Measurements from ENCODE around the gene VCAN. TPM values are rescaled to one million over a fixed set of nuclear protein-coding genes. Genes with fewer than 3 reads are reported as not detected.
A peak's percentile ranks its signal among the peaks of the same experiment; 100 is the strongest.

The VCAN gene
- total RNA-seq, 2 donors from 2014 or later: 94.1 to 195 TPM

- ATAC-seq (no peak), DNase-seq (no peak)
- intact Hi-C loops (cut with DNase I): no loop called here
These were observed 17.6 kb upstream of the VCAN start for GRCh38 chr5:83453937-83454336.

DNA sequence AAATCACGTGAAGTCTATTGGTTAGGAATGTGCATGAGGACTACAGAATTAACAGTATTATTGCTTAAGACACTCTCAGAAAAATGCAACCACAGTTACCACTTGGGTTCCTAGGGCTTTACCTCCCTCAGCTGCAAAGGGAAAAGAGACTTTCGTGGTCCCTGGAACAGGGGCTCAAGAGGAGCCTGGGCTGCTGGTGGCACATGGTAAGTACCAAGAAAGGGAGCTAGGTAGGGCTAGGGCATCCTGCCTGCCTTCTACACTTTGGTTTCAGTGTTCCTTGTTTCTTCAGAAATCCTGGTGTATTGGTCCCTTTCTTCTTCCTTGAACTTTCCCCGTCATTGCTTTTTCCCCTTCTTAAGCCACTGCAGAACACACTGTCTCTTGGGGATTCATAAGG lies 7.3 kb upstream of the VCAN start:
- ATAC-seq (no peak), DNase-seq (no peak)
- intact Hi-C loops (cut with DNase I): no loop called here

DNA sequence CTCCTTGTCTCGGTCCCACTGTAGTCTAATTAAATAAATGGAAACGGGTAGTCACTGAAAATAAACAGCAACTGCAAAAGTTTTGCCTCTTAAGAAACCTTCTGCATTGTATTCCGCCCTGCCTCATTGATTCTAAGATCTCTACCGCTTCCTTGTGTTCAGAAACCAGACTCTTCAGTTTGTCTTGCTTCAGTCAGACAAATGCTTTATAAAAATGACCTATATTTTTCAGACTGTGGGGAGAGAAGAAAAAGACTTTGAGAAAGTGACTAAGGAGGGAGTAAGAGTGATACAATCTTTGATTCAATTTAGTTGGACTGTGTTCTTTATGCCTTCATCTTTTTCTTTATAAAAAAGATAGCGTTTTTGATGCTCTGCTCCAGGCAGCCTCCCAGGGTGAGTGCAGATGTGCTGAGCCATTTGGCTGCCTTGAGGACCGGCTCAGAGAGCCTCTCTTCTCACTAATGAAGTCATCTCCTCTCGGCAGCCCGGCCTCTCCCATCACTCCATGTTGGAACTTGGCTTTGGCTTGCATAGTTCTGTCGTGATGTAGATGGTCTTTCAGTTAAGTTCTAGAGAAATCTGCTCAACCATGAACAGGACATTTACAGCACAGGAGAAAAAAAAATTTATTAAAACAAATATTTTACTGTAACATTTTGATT lies 4.0 kb upstream of the VCAN start:
- intact Hi-C loops (cut with DNase I): no loop called here
- ATAC-seq (peak; percentile 24 to 65), DNase-seq (peak; percentile 60)

DNA sequence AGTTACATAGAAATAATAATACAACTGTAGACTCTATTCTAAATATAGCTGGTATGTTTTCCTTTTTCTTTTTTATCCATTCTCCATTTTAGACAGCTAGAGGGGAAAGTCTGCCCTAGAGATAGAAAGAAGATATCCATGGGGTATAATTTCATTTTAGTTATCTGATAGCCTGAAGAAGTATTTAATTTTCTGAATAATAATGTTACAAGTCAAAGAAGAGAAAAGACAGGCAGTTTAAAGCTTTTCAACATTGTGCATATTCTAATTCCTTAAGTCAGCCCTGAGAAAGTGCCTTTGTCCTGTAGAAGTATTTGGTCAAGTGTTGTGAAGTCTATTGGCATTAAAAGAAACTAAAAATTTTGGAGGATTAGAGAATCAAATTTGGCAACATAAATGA lies 2.5 kb upstream of the VCAN start:
- no peak for DNase-seq
- intact Hi-C loops (cut with DNase I): no loop called here
- ATAC-seq: no peak

DNA sequence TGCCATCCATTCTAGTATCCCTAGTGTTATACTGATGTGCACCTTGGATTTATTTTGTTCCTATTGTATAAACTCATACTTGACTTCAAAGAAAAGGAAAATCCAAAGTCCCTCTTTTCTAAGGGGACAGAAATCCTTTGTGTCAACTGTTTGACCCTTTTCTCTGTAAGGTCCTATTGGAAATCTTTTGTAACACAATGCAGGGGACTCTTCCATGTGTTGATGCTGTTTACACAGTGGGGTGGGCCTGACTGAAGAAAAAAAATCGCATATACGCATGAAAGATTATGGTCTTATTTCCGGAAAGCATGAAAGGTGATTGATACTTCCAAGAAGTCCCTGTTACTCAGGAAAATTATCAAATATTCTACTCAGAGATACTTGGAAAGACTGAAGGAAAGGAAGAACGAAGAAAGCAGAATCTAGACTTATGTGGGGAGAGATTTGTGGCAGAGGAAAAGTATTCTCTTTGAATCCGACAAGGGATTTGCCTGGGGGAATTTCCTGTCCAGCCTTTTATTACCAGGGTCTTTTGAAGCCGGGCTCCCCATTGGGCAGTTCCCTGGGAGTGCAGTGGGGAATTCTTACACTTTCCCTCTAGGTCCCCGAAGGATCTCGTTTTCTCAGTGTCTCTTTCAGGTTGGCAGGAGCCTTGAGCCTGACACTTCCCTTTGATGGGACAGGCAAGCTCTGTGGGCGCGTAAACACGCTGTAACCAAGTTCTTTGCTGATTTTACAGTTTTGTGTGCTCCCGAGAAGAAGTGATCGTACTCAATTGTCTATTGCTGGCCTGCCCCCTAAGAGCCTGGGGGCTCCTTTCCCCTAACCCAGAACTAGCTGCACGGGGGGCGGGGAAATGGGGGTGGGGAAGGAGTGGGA lies 779 bp upstream of the VCAN start:
- ATAC-seq (no peak), DNase-seq (no peak)
- intact Hi-C loops (cut with DNase I): no loop called here

- intact Hi-C loops (cut with DNase I): no loop called here
- DNase-seq (no peak), ATAC-seq (no peak)
These were observed 616 bp downstream of the VCAN start for GRCh38 chr5:83472213-83472507.

DNA sequence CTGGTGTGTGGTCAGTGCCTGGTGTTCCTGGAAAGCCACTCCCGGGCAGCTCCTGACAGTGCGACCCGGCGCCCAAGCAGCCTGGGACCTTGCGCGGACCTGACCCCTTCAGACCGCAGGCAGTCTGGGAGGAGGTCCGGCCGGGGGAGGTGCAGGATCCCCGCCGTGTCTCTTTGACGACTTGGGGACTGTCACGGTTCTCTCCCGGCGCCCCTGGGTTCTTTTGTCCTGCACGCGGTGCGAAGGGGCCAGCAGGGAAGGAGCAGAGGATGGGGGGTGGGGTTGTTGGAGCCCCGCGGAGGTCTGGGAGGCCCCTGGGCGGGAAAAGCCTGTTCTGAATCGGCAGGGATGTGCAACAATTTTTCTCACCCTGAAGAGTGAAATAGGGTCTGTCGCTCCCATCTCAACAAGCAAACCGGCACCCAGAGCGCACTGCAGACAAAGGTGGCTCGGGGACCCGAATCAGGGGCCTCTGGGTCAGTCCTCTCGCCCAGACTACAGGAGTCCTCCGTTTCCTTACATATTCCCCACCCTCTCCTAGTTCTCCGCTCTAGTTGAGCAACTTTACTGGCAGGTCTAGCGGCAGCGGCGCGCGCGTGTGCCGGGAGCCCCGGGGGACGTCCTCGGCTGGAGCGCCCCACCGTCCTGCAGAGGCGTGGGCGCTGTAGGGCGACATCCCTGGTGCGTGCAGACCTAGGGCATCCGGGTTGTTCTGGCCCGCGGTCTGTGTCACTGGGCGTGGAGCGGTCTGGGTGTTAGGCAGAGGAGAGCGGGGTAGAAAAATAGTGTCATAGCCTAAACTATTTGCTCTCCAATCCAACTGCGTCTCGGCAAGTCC lies 1.2 kb downstream of the VCAN start:
- intact Hi-C loops (cut with DNase I): no loop called here
- DNase-seq (peak; percentile 71), ATAC-seq (peak; percentile 46 to 50)

- intact Hi-C loops (cut with DNase I): no loop called here
- peak; percentile 83 to 86 for ATAC-seq
These were observed 2.0 kb downstream of the VCAN start for GRCh38 chr5:83473346-83474160.

DNA sequence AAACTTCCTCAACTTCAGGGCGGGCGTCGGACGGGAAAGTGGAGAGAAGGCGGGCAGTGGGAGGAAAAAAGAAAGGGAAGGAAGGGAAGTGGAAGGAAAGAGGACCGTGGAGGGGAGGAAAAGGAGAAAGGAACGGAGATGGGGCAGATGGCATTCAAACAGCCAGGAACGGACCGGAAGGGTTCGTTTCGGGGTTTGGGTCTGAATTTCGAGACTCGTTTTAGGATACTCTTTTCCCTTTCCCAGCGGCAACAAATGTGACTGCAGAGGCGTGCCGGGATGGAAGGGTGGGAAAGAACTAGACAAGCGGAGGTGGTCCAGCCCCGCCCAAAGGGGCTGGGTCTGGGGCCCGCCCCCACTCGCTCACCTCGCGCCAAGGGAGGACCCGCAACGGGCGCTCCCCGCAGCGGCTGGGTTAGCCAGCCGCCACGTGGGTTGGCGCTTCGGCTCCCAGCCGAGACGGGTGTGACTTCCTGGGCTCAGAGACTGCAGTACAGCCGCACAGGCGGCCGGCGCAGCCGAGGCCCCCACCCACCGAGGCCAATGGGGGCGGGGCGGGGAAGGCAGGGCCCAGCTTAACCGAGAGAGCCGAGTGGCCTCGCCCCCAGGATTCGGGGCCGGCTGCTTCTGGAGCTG lies 2.7 kb downstream of the VCAN start:
- intact Hi-C loops (cut with DNase I): no loop called here
- ATAC-seq (peak; percentile 76 to 80), DNase-seq (peak; percentile 89)

More at GRCh38 chr5:83473346-83474160, 2.0 kb downstream of the VCAN start:
- peak; percentile 92 for DNase-seq

- intact Hi-C loops (cut with DNase I): no loop called here
- no peak for DNase-seq
- no peak for ATAC-seq
These were observed 3.4 kb downstream of the VCAN start for GRCh38 chr5:83474991-83475390.

- DNase-seq (no peak), ATAC-seq (no peak)
- intact Hi-C loops (cut with DNase I): no loop called here
These were observed 3.9 kb downstream of the VCAN start for GRCh38 chr5:83475391-83475863.

DNA sequence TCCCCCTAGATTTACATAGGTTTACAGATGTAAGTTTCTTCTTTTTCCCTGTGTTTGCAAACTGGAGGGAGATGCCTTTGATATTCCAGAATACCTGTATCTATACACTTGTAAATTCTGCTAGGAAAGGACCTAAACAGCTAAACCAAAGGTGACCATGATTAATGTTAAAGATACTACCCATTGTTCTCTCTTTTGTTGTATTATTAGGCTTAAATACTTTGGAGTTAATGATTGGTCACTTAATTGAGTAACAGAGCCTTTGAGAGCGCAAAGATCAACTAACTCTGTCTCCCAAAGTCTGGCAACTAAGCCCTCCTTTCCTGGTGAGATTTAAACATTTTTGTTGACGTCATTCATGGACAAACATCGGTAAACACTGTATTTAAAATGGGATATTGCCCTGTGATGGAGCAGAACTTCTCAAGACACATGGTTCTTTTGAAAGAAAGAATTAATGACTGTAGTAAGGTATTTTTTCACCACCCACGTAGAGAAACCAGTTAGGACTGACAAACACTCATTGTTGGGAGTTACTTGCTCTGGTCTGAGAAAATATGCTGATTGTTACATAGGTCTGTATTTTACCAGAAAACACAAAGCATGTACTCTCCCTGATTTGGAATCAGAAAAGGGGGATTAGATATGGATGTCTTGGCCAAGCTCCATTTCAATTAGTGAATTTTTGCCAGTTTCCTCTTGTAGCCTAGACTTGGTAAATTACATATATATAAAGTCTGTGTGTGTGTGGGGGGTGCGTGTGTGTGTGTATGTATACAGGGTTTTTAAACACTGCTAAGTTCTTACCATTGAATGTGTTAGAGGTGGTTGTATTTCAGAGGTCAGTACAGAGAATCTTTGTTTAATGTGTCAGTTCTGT lies 4.6 kb downstream of the VCAN start:
- DNase-seq (no peak), ATAC-seq (no peak)
- intact Hi-C loops (cut with DNase I): no loop called here

GRCh38 chr5:83482961-83483360 lies 11.4 kb downstream of the VCAN start:
- intact Hi-C loops (cut with DNase I): no loop called here
- no peak for DNase-seq

DNA sequence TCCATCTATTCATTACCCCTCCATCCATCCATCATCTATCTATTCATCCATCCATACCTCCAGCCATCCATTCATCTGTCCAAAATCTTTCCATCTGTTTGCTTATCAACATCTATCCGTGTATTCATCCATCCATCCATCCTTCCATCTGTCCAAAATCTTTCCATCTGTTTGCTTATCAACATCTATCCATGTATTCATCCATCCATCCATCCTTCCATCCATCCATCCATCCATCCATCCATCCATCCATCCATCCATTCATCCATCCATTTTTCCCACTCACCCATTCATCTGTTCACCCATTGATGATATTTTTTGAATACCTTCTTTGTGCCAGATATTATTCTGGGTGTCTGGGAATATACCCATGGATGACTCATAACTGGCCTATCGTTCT lies 12.8 kb downstream of the VCAN start:
- ATAC-seq: no peak
- intact Hi-C loops (cut with DNase I): no loop called here
- DNase-seq: no peak

More at GRCh38 chr5:83482961-83483360, 11.4 kb downstream of the VCAN start:
- no peak for ATAC-seq

- no peak for ATAC-seq
- intact Hi-C loops (cut with DNase I): no loop called here
- no peak for DNase-seq
These were observed 14.3 kb downstream of the VCAN start for GRCh38 chr5:83485842-83486241.

DNA sequence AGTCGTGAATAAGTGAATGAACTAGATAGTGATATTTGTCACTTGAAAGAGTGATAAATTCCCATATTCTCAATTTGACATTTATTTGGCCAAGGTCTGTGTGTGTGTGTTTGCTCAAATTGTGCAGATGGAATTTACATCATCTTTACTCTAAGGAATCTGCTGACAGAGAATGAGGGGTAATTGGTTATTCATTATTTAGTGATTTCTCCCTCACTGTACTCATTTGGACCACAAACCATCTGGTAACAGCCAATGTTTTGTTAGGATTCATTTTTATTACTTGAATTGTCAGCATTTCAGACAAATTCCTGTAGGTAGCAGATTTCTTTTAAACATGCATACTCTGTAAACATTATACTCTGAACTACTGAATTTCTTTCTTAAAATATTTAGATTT lies 15.6 kb downstream of the VCAN start:
- ATAC-seq (no peak), DNase-seq (no peak)
- intact Hi-C loops (cut with DNase I): no loop called here

DNA sequence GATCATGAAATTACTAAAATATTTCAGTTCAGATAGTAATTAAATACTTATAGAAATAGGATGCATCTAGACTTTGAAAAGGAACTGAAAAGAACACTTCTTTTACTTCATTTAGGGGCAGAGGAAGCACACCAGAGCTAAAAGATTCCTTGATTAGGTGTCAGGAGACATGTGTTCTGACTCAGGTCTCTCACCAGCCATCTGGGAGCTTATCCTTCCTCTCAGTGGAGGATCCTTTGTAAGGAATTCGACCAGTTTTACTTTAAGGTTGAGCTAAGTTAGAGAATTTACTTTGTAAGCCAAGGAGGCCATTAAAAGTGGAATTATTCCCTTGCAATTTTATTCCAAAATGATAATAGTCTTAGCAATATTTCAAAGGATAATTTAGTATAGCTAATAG lies 16.7 kb downstream of the VCAN start:
- no peak for DNase-seq
- ATAC-seq: no peak
- intact Hi-C loops (cut with DNase I): no loop called here

- DNase-seq (no peak), ATAC-seq (no peak)
- intact Hi-C loops (cut with DNase I): no loop called here
These were observed 17.3 kb downstream of the VCAN start for GRCh38 chr5:83488821-83489220.
